HCT116 (cell line): ENCODE results near the gene CDX1. TPM values are rescaled to one million over a fixed set of nuclear protein-coding genes. Genes with fewer than 3 reads are reported as not detected.

Source experiments
- ATAC-seq: fragments of 200-7000 bp; cut with Tn5 transposase; 2 replicates; pipeline ENCODE4 v1.9.1; 2020; ENCODE audit warnings: mild to moderate bottlenecking, moderate library complexity
- BruUV-seq: library from RNA; stranded (reverse); fragments of 400-500 nt; replicated peaks from 2 replicates; lab custom pipeline; 2021; lab: Mats Ljungman, UMichigan
- CTCF ChIA-PET: fragments of 300-600 bp; sonication (Branson Sonifier 250); formaldehyde crosslinking; loops from one replicate; lab custom pipeline; 2021; ENCODE audit warnings: antibody characterized with exemption; lab: Charles Lee
- POLR2A ChIA-PET: fragments of 300-600, 350-600 bp; sonication (Branson Sonifier 250); formaldehyde crosslinking; loops from one replicate; lab custom pipeline; 2021; ENCODE audit warnings: antibody characterized with exemption; lab: Charles Lee
- RAD21 ChIA-PET, 2 experiments: fragments of 300-600 bp; sonication (Branson Sonifier 250); formaldehyde crosslinking; loops; one replicate each; lab custom pipeline; 2023; ENCODE audit warnings: low total read pairs in 2 of 2; ENCODE audit not compliant: uncharacterized antibody in 2 of 2, unreplicated experiment in 2 of 2, low non-redundant PET in 1 of 2; lab: Charles Lee
- DNase-seq: peaks from one replicate; pipeline ENCODE4 v3.0.0-alpha.2; 2010; ENCODE audit warnings: low read depth, low spot score
- H2AFZ ChIP-seq: fragments of 200-600 bp; shearing (Covaris generic), sonication (generic); 2 replicates; pipeline ENCODE4 v1.6.1; 2017; ENCODE audit warnings: low read depth, mixed run types, mixed read lengths, antibody characterized with exemption, low read length; ENCODE audit not compliant: poor library complexity, severe bottlenecking
- H3K27ac ChIP-seq: 2 replicates; pipeline ENCODE4 v1.5.1; 2012; ENCODE audit warnings: low read depth, low read length
- H3K27me3 ChIP-seq: fragments of 200-600 bp; sonication (generic); 2 replicates; pipeline ENCODE4 v1.6.1; 2016; ENCODE audit warnings: mixed run types, low read length, mixed read lengths; ENCODE audit not compliant: insufficient read depth
- H3K36me3 ChIP-seq, 2 experiments: fragments of 200-500 bp in 1 of 2; fragments of 200-600 bp in 1 of 2; sonication (Bioruptor generic) in 1 of 2; sonication (generic) in 1 of 2; 2 replicates each; pipeline versions ENCODE4 v1.5.1 to v1.6.1; 2014 to 2016; ENCODE audit warnings: low read length in 2 of 2, inconsistent platforms in 1 of 2, mixed read lengths in 1 of 2, mixed run types in 1 of 2; ENCODE audit not compliant: insufficient read depth in 2 of 2, control insufficient read depth in 1 of 2
- H3K4me1 ChIP-seq, 2 experiments: fragments of 200-600 bp in 1 of 2; sonication (generic) in 1 of 2; 2 replicates each; pipeline versions ENCODE4 v1.5.1 to v1.6.1; 2012 to 2017; ENCODE audit warnings: low read length in 2 of 2, inconsistent platforms in 1 of 2, mild to moderate bottlenecking in 1 of 2, mixed read lengths in 1 of 2, mixed run types in 1 of 2, moderate library complexity in 1 of 2; ENCODE audit not compliant: insufficient read depth in 2 of 2, control insufficient read depth in 1 of 2
- H3K4me2 ChIP-seq: fragments of 200-600 bp; sonication (generic); 2 replicates; pipeline ENCODE4 v1.6.1; 2017; ENCODE audit warnings: mixed run types, low read length, mixed read lengths
- H3K4me3 ChIP-seq, 2 experiments: fragments of 200-600 bp in 1 of 2; sonication (generic) in 1 of 2; replicated peaks in 1 of 2; 2 replicates each; pipeline ENCODE4 v1.5.1; 2011 to 2016; ENCODE audit warnings: low read length in 2 of 2, control low read depth in 1 of 2, low read depth in 1 of 2, mild to moderate bottlenecking in 1 of 2, mixed read lengths in 1 of 2, mixed run types in 1 of 2
- H3K79me2 ChIP-seq: fragments of 200-600 bp; sonication (generic); 2 replicates; pipeline ENCODE4 v1.6.1; 2017; ENCODE audit warnings: mild to moderate bottlenecking, mixed run types, low read length, moderate library complexity, mixed read lengths; ENCODE audit not compliant: insufficient read depth
- H3K9ac ChIP-seq: fragments of 200-600 bp; sonication (generic); 2 replicates; pipeline ENCODE4 v1.6.1; 2016; ENCODE audit warnings: low read length, mixed read lengths
- H3K9me2 ChIP-seq: fragments of 200-600 bp; sonication (generic), shearing (Covaris generic); 2 replicates; pipeline ENCODE4 v1.6.1; 2017; ENCODE audit warnings: mixed run types, mild to moderate bottlenecking, moderate library complexity; ENCODE audit not compliant: insufficient read depth
- H3K9me3 ChIP-seq, 2 experiments: fragments of 200-500 bp in 1 of 2; fragments of 200-600 bp in 1 of 2; sonication (Bioruptor generic) in 1 of 2; sonication (generic) in 1 of 2; 2 replicates each; pipeline ENCODE4 v1.6.1; 2014 to 2017; ENCODE audit warnings: low read length in 2 of 2, mixed read lengths in 2 of 2, inconsistent platforms in 1 of 2, low read depth in 1 of 2, mild to moderate bottlenecking in 1 of 2, mixed run types in 1 of 2, moderate library complexity in 1 of 2; ENCODE audit not compliant: control insufficient read depth in 1 of 2, insufficient read depth in 1 of 2
- H4K20me1 ChIP-seq: fragments of 200-600 bp; sonication (generic), shearing (Covaris generic); 2 replicates; pipeline ENCODE4 v1.6.1; 2017; ENCODE audit warnings: mixed run types, mild to moderate bottlenecking, moderate library complexity; ENCODE audit not compliant: insufficient read depth
- CBX3 ChIP-seq: IDR thresholded peaks from 2 replicates; pipeline ENCODE4 v1.6.1; 2012; ENCODE audit warnings: low read depth
- CEBPB ChIP-seq: IDR thresholded peaks from 2 replicates; pipeline ENCODE4 v1.6.1; 2012; ENCODE audit warnings: low read depth
- EGR1 ChIP-seq: IDR thresholded peaks from 2 replicates; pipeline ENCODE4 v1.6.1; 2012; ENCODE audit warnings: low read depth
- ELF1 ChIP-seq: IDR thresholded peaks from 2 replicates; pipeline ENCODE4 v1.6.1; 2012; ENCODE audit warnings: low read depth, borderline replicate concordance
- EZH2 ChIP-seq: fragments of 200-600 bp; sonication (generic); IDR thresholded peaks from 2 replicates; pipeline ENCODE4 v1.6.1; 2017; ENCODE audit warnings: antibody characterized with exemption, mixed run types
- EZH2phosphoT487 ChIP-seq: fragments of 200-600 bp; IDR thresholded peaks from 2 replicates; pipeline ENCODE4 v1.6.1; 2018; ENCODE audit warnings: antibody characterized with exemption, borderline replicate concordance
- JUND ChIP-seq: IDR thresholded peaks from 2 replicates; pipeline ENCODE4 v1.6.1; 2012
- POLR2A ChIP-seq: IDR thresholded peaks from 2 replicates; pipeline ENCODE4 v1.7.0; 2011; ENCODE audit warnings: borderline replicate concordance; ENCODE audit not compliant: insufficient read depth, insufficient read length; ENCODE audit errors: extremely low read depth
- RAD21 ChIP-seq: IDR thresholded peaks from 2 replicates; pipeline ENCODE4 v1.6.1; 2012; ENCODE audit warnings: low read depth, mild to moderate bottlenecking
- SRF ChIP-seq: IDR thresholded peaks from 2 replicates; pipeline ENCODE4 v1.6.1; 2012; ENCODE audit warnings: low read depth
- YY1 ChIP-seq: IDR thresholded peaks from 2 replicates; pipeline ENCODE4 v1.6.1; 2011; ENCODE audit warnings: low read length, low read depth, moderate library complexity, mild to moderate bottlenecking; ENCODE audit not compliant: insufficient replicate concordance; ENCODE audit errors: extremely low read depth
- ZFX ChIP-seq: fragments of 450-650 bp; IDR thresholded peaks from 2 replicates; pipeline ENCODE4 v1.6.1; 2017
- intact Hi-C: fragments of 100-400 bp; cut with micrococcal nuclease; formaldehyde crosslinking; loops from 2 replicates; pipeline ENCODE4 v1.10.0; 2022
- total RNA-seq: library from RNA; stranded (reverse); gene quantifications from one replicate; pipeline ENCODE4 v1.2.1, GENCODE V29; 2021; ENCODE audit not compliant: unreplicated experiment
- TF ChIP-seq, protein P1 (sequence below): IDR thresholded peaks from 2 replicates; pipeline ENCODE4 v1.6.1; 2012
- TF ChIP-seq, protein P2 (sequence below): IDR thresholded peaks from 2 replicates; pipeline ENCODE4 v1.6.1; 2012; ENCODE audit warnings: low read depth
- TF ChIP-seq, protein P3 (sequence below): IDR thresholded peaks from 2 replicates; pipeline ENCODE4 v1.6.1; 2011; ENCODE audit warnings: mild to moderate bottlenecking, low read length, moderate library complexity; ENCODE audit not compliant: insufficient replicate concordance; ENCODE audit errors: extremely low read depth

The CDX1 gene
- total RNA-seq, 1 experiment from 2014 or later = not detected

DNA sequence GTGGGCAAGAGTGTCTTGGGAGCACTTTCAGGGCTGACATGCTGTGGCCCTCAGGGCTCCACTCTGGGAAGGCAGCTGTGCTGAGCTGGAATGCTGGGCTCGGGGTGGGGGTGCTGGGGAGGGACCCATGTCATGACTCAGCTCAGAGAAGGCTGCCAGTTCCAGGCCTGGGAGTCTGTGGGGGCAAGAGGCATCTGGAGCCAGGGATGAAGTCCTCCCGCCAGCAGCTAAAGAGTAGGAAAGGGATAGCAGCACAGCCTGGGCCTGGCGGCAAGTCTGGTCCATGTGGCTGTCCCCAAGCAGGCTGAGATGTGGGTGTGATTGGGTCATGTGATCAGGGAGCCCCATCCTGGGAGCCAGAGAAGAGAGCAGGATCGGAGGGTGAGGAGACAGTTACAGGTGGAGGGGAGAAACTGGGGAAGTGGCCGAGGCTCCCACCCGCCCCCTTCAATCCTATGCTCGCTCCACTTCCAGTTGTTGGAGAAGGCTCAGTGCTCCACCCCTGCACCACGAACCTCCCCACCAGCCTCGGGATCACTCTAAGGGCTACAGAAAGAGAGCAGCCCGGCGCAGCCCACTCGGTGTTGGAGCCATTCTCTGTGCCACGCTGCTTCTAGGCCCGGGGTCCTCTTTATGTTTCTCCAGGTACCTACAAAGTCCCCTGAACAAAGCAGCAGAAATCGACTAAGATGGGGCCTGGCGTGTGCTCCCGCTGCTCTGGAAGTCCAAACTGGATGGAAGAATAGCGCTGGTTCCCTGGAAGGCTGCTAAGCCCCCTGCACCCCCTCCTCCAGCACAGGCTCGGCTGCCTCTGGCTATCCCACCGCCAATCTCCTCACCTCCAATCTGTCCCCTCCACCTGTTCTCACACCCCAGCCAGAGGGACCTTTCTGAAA lies 23.0 kb upstream of the CDX1 start:
- Histone ChIP-seq H4K20me1 (no peaks in the 10 kb centered on the region), H3K27ac (no peak overlapping the region)
- RAD21 ChIA-PET = no interaction called here
- TF ChIP-seq, protein P1, sequence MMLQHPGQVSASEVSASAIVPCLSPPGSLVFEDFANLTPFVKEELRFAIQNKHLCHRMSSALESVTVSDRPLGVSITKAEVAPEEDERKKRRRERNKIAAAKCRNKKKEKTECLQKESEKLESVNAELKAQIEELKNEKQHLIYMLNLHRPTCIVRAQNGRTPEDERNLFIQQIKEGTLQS = no peak
- no peak for TF ChIP-seq SRF
- TF ChIP-seq ZFX = no peak
- TF ChIP-seq YY1 = no peak
- TF ChIP-seq EZH2phosphoT487 = no peak
- TF ChIP-seq CBX3 = no peak
- TF ChIP-seq, protein P2, sequence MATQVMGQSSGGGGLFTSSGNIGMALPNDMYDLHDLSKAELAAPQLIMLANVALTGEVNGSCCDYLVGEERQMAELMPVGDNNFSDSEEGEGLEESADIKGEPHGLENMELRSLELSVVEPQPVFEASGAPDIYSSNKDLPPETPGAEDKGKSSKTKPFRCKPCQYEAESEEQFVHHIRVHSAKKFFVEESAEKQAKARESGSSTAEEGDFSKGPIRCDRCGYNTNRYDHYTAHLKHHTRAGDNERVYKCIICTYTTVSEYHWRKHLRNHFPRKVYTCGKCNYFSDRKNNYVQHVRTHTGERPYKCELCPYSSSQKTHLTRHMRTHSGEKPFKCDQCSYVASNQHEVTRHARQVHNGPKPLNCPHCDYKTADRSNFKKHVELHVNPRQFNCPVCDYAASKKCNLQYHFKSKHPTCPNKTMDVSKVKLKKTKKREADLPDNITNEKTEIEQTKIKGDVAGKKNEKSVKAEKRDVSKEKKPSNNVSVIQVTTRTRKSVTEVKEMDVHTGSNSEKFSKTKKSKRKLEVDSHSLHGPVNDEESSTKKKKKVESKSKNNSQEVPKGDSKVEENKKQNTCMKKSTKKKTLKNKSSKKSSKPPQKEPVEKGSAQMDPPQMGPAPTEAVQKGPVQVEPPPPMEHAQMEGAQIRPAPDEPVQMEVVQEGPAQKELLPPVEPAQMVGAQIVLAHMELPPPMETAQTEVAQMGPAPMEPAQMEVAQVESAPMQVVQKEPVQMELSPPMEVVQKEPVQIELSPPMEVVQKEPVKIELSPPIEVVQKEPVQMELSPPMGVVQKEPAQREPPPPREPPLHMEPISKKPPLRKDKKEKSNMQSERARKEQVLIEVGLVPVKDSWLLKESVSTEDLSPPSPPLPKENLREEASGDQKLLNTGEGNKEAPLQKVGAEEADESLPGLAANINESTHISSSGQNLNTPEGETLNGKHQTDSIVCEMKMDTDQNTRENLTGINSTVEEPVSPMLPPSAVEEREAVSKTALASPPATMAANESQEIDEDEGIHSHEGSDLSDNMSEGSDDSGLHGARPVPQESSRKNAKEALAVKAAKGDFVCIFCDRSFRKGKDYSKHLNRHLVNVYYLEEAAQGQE = no peak
- TF ChIP-seq JUND = no peak; the same call in 1 of the 2 replicates
- TF ChIP-seq EZH2 = no peak
- TF ChIP-seq, protein P3, sequence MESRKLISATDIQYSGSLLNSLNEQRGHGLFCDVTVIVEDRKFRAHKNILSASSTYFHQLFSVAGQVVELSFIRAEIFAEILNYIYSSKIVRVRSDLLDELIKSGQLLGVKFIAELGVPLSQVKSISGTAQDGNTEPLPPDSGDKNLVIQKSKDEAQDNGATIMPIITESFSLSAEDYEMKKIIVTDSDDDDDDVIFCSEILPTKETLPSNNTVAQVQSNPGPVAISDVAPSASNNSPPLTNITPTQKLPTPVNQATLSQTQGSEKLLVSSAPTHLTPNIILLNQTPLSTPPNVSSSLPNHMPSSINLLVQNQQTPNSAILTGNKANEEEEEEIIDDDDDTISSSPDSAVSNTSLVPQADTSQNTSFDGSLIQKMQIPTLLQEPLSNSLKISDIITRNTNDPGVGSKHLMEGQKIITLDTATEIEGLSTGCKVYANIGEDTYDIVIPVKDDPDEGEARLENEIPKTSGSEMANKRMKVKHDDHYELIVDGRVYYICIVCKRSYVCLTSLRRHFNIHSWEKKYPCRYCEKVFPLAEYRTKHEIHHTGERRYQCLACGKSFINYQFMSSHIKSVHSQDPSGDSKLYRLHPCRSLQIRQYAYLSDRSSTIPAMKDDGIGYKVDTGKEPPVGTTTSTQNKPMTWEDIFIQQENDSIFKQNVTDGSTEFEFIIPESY = no peak
- no peak for TF ChIP-seq ELF1
- no peak for TF ChIP-seq EGR1
- TF ChIP-seq RAD21 = no peak
- no peak for TF ChIP-seq POLR2A
- TF ChIP-seq CEBPB = no peak
- TF ChIP-seq, all 23 proteins: peak for 0
- ATAC-seq (peak; percentile 39), DNase-seq (no peak)
- ChIA-PET POLR2A (no interaction called here), CTCF (no interaction called here)
- no TSS peak for BruUV-seq
- intact Hi-C loops = no loop called here
- H3K27me3 ChIP-seq = no peaks in the 10 kb centered on the region
- peaks cover 0 to 21% of the 10 kb centered on the region in 2 experiments; a peak in 2 of 4 replicates for H3K4me1 ChIP-seq
- H3K9ac ChIP-seq = no peak overlapping the region
- no peak overlapping the region for H2AFZ ChIP-seq
- no peaks in the 10 kb centered on the region for H3K79me2 ChIP-seq
- no peaks in the 10 kb centered on the region for H3K9me2 ChIP-seq
- peak overlapping the region; percentile 27 for H3K4me2 ChIP-seq
- no peaks in the 10 kb centered on the region for H3K9me3 ChIP-seq
- H3K36me3 ChIP-seq = no peaks in the 10 kb centered on the region
- H3K4me3 ChIP-seq = no peak overlapping the region
